Right lobe of liver (tissue), 4 donors: Measurements from ENCODE around the gene RELA.

Experiments used
- POLR2A ChIP-seq: fragments of 450-650 bp; IDR thresholded peaks from one replicate; pipeline ENCODE4 v1.6.1; 2017; ENCODE audit warnings: antibody characterized with exemption, mild to moderate bottlenecking
- TF ChIP-seq, protein P1 (sequence below), 4 donors: fragments of 200-600 bp in 3 of 4; fragments of 450-650 bp in 1 of 4; IDR thresholded peaks; one replicate each; pipeline versions ENCODE4 v1.5.1 to v1.8.0; 2016 to 2022; ENCODE audit warnings: antibody characterized with exemption in 4 of 4, mild to moderate bottlenecking in 2 of 4
- donor health status: DM: no; HTN: no; CAD: no.
- donor health status: DM: no; HTN: no; CAD: no.
- donor health status: DM: no; HTN: yes; CAD: no.

DNA sequence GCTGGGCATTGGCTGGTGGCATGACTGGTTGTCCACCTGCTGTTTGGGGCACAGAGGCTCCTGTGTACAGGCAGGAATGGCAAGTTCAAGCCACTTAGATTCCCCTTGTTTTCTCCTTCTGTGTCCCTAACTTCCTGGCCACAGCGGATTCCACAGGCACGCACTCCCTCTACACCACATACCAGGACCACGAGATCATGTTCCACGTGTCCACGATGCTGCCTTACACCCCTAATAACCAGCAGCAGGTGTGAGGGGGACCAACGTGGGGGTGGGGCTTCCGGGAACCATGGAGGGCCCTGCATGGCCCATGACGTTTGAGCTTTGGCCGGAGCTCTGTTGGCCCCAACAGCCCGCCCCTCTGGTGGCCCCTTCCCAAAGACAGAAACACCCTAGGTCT lies 17.0 kb downstream of the RELA start:
- TF ChIP-seq POLR2A, result no peak
- TF ChIP-seq, protein P1, sequence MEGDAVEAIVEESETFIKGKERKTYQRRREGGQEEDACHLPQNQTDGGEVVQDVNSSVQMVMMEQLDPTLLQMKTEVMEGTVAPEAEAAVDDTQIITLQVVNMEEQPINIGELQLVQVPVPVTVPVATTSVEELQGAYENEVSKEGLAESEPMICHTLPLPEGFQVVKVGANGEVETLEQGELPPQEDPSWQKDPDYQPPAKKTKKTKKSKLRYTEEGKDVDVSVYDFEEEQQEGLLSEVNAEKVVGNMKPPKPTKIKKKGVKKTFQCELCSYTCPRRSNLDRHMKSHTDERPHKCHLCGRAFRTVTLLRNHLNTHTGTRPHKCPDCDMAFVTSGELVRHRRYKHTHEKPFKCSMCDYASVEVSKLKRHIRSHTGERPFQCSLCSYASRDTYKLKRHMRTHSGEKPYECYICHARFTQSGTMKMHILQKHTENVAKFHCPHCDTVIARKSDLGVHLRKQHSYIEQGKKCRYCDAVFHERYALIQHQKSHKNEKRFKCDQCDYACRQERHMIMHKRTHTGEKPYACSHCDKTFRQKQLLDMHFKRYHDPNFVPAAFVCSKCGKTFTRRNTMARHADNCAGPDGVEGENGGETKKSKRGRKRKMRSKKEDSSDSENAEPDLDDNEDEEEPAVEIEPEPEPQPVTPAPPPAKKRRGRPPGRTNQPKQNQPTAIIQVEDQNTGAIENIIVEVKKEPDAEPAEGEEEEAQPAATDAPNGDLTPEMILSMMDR (IDR thresholded peaks at IDR 0.05), result no peak
